Prostate gland (tissue), 2 donors: ENCODE measurements around the gene LYRM4.

Source experiments
- POLR2A ChIP-seq: fragments of 450-650 bp; IDR thresholded peaks from one replicate; pipeline ENCODE4 v1.6.1; 2016; ENCODE audit warnings: antibody characterized with exemption, mild to moderate bottlenecking
- TF ChIP-seq, protein P1 (sequence below), 4 experiments: fragments of 200-600 bp in 2 of 4; fragments of 450-650 bp in 2 of 4; sonication (generic) in 2 of 4; IDR thresholded peaks; 1 replicate in 3 of 4; 2 replicates in 1 of 4; pipeline ENCODE4 v1.5.1; 2016 to 2019; ENCODE audit warnings: antibody characterized with exemption in 4 of 4, mild to moderate bottlenecking in 2 of 4, moderate library complexity in 2 of 4

DNA sequence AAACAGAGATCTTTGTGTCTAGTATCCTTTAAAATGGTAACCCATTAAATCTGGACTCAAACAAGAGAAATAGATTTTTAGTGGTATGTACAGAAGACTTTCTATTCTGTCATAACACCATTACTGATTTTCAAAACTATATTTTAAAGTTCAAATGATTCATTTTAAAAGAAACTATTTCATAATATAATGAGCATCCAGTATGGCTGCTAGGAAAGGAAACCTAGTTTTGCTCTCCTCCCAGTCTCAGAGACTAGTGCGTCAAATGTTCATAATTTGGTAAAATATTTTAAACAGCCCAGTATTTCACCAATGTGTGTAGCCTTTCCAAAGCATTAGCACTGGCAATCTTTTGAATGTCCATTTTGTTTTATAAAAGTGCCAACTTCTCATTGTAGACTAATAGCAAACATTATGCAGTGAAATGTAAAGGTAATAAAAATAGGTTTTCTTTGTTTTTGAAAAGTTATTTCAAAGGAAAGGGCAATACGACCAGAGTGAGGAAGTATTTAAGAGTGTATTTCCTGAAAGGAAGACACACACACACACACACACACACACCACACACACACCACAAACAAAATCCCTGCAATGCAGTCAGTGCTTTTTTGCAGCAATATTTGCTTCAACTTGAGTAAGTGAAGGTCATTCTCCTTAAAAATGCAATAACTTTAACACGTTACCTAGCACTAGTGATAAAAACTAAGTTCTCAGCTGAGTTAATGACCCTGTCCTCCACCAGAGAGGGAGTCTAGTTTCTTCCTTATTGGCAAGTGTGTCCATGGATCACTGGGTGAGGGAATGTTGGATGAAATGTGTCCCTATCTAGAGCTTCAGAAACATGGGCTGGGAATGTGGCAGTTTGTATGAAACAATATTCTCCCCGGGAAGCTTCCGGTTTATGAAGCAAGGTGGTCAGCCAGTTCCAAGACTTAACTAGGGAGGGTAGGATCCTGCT is 171.0 kb downstream of the LYRM4 start:
- TF ChIP-seq, protein P1, sequence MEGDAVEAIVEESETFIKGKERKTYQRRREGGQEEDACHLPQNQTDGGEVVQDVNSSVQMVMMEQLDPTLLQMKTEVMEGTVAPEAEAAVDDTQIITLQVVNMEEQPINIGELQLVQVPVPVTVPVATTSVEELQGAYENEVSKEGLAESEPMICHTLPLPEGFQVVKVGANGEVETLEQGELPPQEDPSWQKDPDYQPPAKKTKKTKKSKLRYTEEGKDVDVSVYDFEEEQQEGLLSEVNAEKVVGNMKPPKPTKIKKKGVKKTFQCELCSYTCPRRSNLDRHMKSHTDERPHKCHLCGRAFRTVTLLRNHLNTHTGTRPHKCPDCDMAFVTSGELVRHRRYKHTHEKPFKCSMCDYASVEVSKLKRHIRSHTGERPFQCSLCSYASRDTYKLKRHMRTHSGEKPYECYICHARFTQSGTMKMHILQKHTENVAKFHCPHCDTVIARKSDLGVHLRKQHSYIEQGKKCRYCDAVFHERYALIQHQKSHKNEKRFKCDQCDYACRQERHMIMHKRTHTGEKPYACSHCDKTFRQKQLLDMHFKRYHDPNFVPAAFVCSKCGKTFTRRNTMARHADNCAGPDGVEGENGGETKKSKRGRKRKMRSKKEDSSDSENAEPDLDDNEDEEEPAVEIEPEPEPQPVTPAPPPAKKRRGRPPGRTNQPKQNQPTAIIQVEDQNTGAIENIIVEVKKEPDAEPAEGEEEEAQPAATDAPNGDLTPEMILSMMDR (IDR thresholded peaks at IDR 0.05), result no peak
- no peak for TF ChIP-seq POLR2A
